GM18520 (cell line): Measurements from ENCODE around the gene MRPS25.
A peak's percentile ranks its signal among the peaks of the same experiment; 100 is the strongest.

Experiments
- ATAC-seq: cut with Tn5 transposase; IDR thresholded peaks from one replicate; pipeline ENCODE4 v1.9.1; 2021; ENCODE audit not compliant: unreplicated experiment

MRPS25 gene

GRCh38 chr3:15083252-15083651, 18.1 kb upstream of the MRPS25 start:
- no peak for ATAC-seq

DNA sequence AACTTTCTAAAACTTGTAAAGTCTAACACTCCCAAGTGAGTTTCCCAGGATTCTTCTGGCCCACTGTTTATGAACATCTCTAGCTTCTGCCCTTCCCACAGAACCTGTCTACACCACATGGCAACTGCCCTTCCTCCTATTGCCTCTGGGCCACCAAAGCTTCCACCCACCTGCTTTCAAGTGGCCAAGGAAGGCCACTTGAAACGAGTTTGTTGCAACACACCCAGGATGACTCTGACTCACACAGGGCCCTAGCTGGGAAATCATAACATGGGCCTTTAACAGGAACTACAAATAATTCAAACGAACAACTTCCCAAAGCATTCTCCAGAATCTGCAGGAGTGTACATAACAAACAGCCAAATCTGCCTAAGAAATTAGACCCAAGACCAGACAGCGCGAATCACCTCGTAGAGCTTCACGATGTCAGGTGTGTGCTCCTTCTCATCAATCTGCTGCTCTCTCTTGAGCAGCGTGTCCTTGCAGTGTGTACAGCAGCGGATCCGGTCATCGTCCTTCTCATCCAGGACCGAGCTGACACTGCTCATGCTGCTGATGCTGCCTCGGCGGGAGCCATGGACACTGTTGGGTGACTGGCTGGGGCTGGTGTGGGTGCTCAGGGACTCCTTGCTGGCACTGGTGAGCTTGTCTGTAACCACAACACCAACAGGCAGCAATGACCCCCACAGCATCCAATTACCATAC, 17.0 kb upstream of the MRPS25 start:
- ATAC-seq: no peak

GRCh38 chr3:15079091-15079490, 14.0 kb upstream of the MRPS25 start:
- ATAC-seq: no peak

- ATAC-seq: no peak
Observed at GRCh38 chr3:15074500-15074899, 9.4 kb upstream of the MRPS25 start.

DNA sequence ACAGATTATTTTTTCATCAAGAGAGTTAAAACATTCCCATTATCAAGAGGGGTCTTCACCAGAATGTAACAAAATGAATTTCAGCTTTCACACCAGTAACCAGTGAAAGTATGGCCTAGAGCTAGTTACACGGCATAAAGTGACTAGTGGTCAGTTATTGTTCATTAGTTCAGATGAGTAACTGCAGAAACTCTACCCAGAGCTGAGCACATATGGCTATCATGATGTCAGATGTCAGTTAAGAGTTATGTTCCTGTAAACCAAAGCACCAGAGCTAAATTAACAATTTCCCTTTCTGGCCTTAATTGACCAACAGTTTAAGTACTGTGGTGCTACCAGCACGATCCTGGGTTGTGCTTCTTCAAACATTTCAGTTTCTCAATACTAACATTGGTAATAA, 6.6 kb upstream of the MRPS25 start:
- no peak for ATAC-seq

DNA sequence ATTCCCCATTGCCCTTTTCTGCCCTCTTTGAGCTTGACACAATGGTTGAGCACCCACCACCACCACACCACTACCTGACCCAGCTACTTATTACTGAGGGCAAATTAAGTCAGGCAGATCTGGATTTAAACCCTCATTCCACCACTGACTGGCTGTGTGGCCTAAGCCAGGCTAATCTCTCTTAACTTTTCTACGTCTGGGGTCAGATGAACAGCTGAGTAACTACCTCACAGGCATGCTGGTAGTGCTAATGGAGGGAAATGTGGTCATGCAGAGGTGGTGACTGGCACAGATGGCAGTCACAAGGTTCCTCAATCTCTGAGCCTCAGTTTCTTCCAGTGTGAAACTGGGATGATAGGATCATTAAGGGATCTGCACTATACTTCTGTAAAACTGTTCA, 4.3 kb upstream of the MRPS25 start:
- ATAC-seq: no peak

DNA sequence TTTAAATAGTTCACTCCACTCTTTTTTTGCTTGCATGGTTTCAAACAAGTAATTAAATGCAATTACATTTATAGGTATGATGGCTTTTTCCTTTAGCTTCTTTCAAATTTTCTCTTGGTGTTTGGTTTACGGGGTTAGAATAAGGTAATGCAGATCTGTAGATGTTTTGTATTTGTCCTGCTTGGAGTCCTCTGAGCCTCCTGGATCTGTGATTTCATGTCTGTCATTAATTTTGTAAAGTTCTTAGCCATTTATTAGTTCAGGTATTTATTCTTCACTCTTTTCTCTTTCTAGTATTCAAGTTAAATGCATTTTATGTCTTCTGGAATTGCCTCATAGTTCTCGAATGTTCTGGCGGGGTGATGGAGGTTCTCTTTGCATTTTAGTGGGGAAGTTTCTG, 1.4 kb upstream of the MRPS25 start:
- ATAC-seq: no peak

DNA sequence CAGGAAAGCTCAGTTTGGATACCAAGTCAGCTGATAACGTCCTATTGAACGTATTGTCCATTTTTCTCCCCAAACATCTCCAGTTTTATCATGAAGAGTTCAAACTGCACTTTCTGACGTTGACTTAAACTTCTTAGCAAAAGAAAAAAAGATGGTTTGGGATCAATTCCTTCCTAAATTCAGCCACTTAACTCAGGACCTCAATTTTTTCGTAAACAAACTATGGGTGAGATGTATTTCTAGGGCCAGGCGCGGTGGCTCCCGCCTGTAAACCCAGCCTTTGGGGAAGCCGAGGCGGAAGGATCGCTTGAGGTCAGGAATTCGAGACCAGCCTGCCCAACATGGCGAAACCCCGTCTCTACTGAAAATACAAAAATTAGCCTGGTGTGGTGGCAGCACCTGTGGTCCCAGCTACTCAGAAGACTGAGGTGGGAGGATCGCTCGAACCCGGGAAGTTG, 464 bp upstream of the MRPS25 start:
- ATAC-seq: no peak

- peak; percentile 4 for ATAC-seq
Observed at GRCh38 chr3:15064299-15064834, 748 bp downstream of the MRPS25 start.

DNA sequence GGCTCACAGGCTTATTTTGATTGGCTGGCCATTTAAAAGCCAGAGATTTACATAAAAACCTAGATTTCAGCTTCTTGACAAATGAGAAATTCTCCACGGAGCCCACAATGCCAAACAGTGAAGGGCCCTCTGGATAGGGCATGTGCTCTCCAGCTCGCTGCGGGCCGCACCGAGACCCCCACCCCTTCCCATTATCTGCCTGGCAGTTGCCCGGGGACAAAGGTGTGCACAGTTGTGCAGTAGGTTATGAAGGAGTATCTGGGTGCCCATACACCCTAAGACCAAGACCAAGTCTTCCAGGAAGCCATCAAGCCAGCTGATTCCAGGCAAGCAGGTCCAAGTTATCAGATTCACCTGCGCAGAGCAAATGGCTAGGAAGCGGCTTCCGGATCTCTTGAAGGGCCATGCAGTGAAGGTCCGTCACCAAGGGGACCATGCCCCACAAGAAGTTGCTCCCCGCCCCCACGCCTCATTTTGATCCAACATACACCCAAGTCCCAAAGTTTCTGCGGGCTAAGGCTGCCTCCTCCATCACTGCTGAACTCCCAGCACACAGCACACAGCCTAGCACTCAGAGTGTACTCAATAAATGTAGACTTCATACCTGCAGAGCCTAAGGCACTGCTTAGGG, 1.3 kb downstream of the MRPS25 start:
- no peak for ATAC-seq

DNA sequence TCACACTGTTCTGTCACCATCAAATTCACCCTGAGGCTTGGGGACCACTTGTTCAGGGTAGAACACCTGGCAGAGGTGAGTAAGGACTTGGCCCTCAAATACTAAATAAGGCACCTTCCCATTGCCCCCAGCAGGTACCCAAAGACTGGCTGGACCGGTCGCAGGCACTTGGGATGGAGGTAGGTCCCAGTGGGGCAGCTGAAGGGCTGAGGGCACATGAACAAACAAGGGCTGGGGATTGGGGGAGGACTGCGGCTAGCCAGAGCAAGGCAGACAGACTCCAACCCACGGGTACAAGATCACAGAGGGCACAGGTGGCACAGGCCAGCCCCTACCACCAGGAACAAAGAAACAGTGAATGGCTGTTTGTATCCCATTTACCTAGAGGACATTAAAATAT, 1.9 kb downstream of the MRPS25 start:
- no peak for ATAC-seq

- no peak for ATAC-seq
Observed at GRCh38 chr3:15060029-15060428, 5.1 kb downstream of the MRPS25 start.

DNA sequence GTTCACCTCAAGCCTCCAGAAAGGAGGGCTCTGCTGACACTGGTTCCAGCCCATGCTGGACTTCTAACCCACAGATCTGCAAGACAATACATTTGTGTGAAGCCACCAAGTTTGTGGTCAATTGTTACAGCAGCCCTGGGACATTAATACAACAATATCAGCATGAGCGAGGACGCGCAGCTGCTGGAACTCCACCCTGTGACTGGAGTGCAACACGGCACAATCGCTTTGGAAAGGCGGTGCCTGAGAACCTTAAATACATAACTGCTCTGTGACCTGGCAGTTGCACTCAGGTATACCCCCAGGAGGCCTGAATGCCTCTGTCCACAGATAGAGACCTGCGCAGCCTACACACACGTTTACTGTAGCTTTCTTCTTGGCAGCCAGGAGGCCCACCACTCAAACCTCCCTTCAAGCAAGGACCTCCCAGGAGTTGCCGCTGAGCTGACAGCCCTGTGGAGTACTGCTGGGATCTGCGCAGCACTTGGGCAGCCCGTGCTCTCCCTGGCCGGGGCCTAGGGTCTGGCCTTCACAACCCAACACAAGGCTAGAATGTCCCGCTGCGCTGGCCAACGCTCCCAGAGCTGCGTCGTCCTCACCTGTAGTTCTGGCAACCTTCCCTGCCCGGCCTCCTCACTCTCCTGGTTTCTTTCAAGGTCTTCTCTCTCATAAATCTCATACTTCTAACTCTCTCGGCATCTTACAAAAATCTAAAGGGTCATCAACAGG, 8.3 kb downstream of the MRPS25 start:
- ATAC-seq: no peak

DNA sequence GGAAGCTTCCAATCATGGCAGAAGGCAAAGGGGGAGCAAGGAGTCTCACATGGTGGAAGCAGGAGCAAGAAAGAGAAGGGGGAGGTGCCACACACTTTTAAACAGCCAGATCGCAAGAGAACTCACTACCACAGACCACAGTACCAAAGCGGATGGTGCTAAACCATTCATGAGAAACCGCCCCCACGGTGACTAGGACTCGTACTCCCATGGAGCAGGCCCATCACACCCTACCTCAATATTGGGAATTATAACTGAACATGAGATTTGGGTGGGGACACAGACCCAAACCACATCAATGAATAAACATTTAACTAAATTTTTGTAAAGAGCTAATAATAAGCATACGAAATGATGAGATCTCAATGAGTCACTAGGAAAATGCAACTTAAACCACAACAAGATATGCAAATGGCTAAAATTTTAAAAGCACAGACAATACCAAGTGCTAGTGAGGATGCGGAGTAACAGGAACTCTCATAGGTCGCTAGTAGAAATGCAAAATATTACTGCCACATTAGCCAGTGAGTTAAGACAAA, 10.0 kb downstream of the MRPS25 start:
- ATAC-seq: peak; percentile 39

- ATAC-seq: no peak
Observed at GRCh38 chr3:15053541-15053940, 11.6 kb downstream of the MRPS25 start.

DNA sequence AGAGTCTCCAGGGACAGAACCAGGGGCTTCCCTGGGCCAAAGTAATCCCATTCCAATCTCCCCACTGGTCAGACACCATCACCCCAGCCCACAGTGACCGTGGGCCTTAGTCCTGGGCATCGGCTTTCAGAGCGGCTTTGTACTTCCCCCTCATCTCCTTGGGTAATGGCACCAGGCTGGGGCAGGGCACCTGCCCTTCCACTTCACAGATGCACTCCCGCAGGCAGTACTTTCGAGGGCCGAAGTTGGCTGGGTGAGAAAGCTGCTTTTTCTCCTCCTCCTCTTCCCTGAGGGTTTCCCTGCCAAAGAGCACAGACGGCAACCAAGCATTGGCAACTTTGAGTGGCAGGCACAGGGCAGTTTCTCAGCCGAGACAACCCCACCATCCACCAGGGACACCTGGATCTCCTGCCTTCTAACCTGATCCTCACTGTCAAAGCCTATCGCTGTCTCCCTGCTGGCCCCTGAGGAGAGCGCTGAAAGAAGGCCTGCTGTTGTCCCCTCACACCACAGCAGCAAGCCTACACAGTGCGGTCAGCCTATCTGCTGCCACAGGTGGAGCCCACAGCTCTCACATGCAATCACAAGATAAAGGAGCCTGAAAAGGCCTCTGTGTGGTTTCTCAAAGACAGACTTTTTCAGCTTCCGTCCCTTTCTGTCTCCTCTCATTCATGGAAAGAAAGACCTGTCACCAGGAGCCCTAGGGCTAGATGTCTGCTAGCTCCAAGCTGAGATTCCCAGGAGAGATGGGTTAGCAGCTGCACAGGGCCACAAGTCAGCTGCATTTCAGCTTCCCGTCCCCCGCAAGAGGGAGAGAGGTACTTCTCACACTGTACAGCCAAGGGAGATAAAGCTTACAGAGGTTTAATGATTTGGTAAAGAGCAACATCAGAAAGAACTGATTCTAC, 12.5 kb downstream of the MRPS25 start:
- no peak for ATAC-seq

- ATAC-seq: peak; percentile 38
Observed at GRCh38 chr3:15051531-15051930, 13.6 kb downstream of the MRPS25 start.

DNA sequence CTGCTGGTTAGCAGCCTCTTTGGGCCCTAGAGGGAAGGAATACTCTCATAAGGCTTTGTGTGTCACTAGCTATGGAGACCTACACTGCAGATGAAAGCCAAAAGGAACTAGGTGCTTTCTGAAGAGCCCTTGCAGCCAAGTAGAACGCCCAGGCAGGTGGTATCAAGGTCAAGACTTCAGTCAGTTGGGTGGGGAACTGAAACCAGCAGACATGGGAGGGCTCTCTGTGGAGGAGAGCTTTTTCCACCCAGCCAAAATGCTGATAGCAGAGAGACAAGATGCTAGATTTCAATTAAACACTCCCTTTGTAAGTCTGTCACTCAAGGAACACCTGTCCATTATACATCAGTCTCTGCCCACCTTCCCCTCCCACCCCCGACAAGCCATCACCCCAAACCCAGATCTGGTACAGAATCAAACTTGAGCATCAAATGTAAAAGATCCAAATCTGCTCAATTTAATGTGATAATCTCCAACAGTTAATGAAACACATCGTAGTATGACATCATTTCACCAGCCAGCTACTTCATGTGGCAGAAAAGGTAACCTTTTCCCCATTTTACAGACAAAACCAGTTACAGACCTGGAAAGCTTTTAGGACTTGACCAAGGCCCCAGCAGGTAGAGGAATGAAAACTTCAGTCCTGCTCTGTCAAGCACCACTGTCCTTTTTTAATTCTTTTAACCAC, 14.6 kb downstream of the MRPS25 start:
- peak; percentile 80 for ATAC-seq

DNA sequence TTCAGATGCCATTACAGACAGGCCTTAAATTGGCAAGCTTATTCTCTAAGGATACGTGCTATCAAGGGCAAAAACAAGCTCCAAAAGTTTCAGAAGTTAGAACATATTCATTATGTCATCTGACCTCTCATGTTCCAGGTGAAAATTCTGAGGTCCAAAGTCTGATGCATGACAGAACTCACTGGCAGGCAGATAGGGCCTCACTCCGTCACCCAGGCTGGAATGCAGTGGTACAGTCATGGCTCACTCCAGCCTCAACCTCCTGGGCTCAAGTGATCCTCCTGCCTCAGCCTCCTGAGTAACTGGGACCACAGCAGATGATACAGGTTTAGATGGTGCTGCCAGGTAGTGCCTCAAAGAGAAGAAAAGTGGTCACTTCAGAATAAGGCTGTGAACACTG, 15.5 kb downstream of the MRPS25 start:
- no peak for ATAC-seq

DNA sequence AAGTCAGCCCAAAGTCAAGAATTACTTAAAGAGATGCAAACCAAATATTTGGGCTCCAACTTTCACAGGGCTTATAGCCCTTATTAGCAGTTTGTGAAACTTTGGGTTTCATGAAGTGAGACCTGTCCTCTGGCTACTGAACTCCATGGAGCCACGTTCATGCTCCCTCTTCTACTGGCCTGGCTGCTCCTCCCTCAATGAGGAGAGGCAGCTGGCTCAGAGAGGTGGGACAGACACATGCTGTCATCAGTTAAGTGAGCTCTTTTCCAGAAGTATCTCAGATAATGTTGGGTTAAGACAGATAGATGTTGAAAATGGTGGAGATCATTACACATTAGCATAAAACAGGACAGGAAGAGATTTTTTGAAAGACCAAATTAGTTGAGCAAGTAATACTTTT, 19.4 kb downstream of the MRPS25 start:
- no peak for ATAC-seq
